ENCODE data around the gene MPRIP.

Gene MPRIP

GRCh38 chr17:17226451-17227265 is 184.4 kb downstream of the MPRIP start:
- DNase-seq, result no peak

- DNase-seq, result no peak
Measured at GRCh38 chr17:17227608-17228520, 185.6 kb downstream of the MPRIP start.

- DNase-seq, result no peak
Measured at GRCh38 chr17:17228521-17229279, 186.4 kb downstream of the MPRIP start.

GRCh38 chr17:17229416-17230384 is 187.4 kb downstream of the MPRIP start:
- no peak for DNase-seq

GRCh38 chr17:17231621-17232302 is 189.5 kb downstream of the MPRIP start:
- DNase-seq, result no peak

GRCh38 chr17:17232303-17232621 is 190.0 kb downstream of the MPRIP start:
- no peak for DNase-seq

GRCh38 chr17:17235212-17236174 is 193.2 kb downstream of the MPRIP start:
- DNase-seq, result no peak

- DNase-seq, result no peak
Measured at GRCh38 chr17:17236295-17237025, 194.2 kb downstream of the MPRIP start.

- DNase-seq, result peak; percentile 89
Measured at GRCh38 chr17:17237026-17237799, 195.0 kb downstream of the MPRIP start, which contains the start of gene FLCN. Gene FLCN, minus strand, starts transcription at chr17:17237168. Its CDS starts 9,031 bp downstream, at chr17:17228137.

GRCh38 chr17:17239832-17240231 is 197.6 kb downstream of the MPRIP start:
- DNase-seq, result no peak

GRCh38 chr17:17241656-17242055 is 199.4 kb downstream of the MPRIP start:
- DNase-seq, result no peak

- no peak for DNase-seq
Measured at GRCh38 chr17:17242246-17242645, 200.0 kb downstream of the MPRIP start.
